Effector memory CD4-positive, alpha-beta T cell (primary cell): ENCODE data around the gene APPL1.

Experiments
- DNase-seq, 3 donors: peaks; one replicate each; pipeline ENCODE4 v3.0.0-alpha.2; 2020
- H3K27ac ChIP-seq: 2 replicates; pipeline ENCODE4 v1.7.0; 2013; ENCODE audit warnings: mild to moderate bottlenecking, low read length, moderate library complexity; ENCODE audit not compliant: insufficient read depth, poor library complexity, severe bottlenecking
- H3K27me3 ChIP-seq: replicated peaks from 2 replicates; pipeline ENCODE4 v1.7.0; 2013; ENCODE audit warnings: mild to moderate bottlenecking, low read length; ENCODE audit not compliant: insufficient read depth, control insufficient read depth, poor library complexity, severe bottlenecking
- H3K36me3 ChIP-seq: 2 replicates; pipeline ENCODE4 v1.7.0; 2013; ENCODE audit warnings: mild to moderate bottlenecking, low read length, moderate library complexity; ENCODE audit not compliant: control insufficient read depth, insufficient read depth
- H3K4me1 ChIP-seq: 2 replicates; pipeline ENCODE4 v1.7.0; 2013; ENCODE audit warnings: low read length, mild to moderate bottlenecking; ENCODE audit not compliant: control insufficient read depth, insufficient read depth, poor library complexity, severe bottlenecking
- H3K4me3 ChIP-seq: 2 replicates; pipeline ENCODE4 v1.7.0; 2013; ENCODE audit warnings: low read length, low read depth, mild to moderate bottlenecking; ENCODE audit not compliant: insufficient read depth, poor library complexity, severe bottlenecking
- H3K9me3 ChIP-seq: 2 replicates; pipeline ENCODE4 v1.7.0; 2013; ENCODE audit warnings: mild to moderate bottlenecking, low read length, moderate library complexity; ENCODE audit not compliant: control insufficient read depth

APPL1 gene

GRCh38 chr3:57261929-57262328, 34.4 kb downstream of the APPL1 start:
- H3K4me3 ChIP-seq, result no peak overlapping the region
- no peak overlapping the region for H3K27ac ChIP-seq
- peaks cover 37% of the 10 kb centered on the region for H3K36me3 ChIP-seq
- no peaks in the 10 kb centered on the region for H3K4me1 ChIP-seq
- no peaks in the 10 kb centered on the region for H3K9me3 ChIP-seq
- DNase-seq, result no peak
- H3K27me3 ChIP-seq, result no peaks in the 10 kb centered on the region

- Histone ChIP-seq H3K4me3 (no peak overlapping the region), H3K36me3 (peaks cover 21% of the 10 kb centered on the region), H3K27me3 (no peaks in the 10 kb centered on the region), H3K27ac (no peak overlapping the region), H3K4me1 (no peaks in the 10 kb centered on the region), H3K9me3 (no peaks in the 10 kb centered on the region)
- no peak for DNase-seq
Observed at GRCh38 chr3:57268416-57268815, 40.9 kb downstream of the APPL1 start.

GRCh38 chr3:57274845-57275244, 47.3 kb downstream of the APPL1 start:
- no peak overlapping the region for H3K27ac ChIP-seq
- no peak for DNase-seq
- no peaks in the 10 kb centered on the region for H3K27me3 ChIP-seq
- no peak overlapping the region for H3K4me3 ChIP-seq
- H3K4me1 ChIP-seq, result no peaks in the 10 kb centered on the region
- peaks cover 14% of the 10 kb centered on the region for H3K36me3 ChIP-seq
- H3K9me3 ChIP-seq, result no peaks in the 10 kb centered on the region

GRCh38 chr3:57275393-57275792, 47.9 kb downstream of the APPL1 start:
- H3K9me3 ChIP-seq, result no peaks in the 10 kb centered on the region
- H3K27ac ChIP-seq, result no peak overlapping the region
- DNase-seq, result no peak
- no peaks in the 10 kb centered on the region for H3K4me1 ChIP-seq
- H3K27me3 ChIP-seq, result no peaks in the 10 kb centered on the region
- H3K4me3 ChIP-seq, result no peak overlapping the region
- H3K36me3 ChIP-seq, result peaks cover 14% of the 10 kb centered on the region

GRCh38 chr3:57278237-57278636, 50.7 kb downstream of the APPL1 start:
- Histone ChIP-seq H3K9me3 (no peaks in the 10 kb centered on the region), H3K4me3 (no peak overlapping the region), H3K27me3 (no peaks in the 10 kb centered on the region), H3K4me1 (no peaks in the 10 kb centered on the region), H3K36me3 (peaks cover 3% of the 10 kb centered on the region), H3K27ac (no peak overlapping the region)
- DNase-seq, result no peak

GRCh38 chr3:57279685-57280084, 52.2 kb downstream of the APPL1 start:
- no peak overlapping the region for H3K4me3 ChIP-seq
- H3K27ac ChIP-seq, result no peak overlapping the region
- DNase-seq, result no peak
- H3K27me3 ChIP-seq, result no peaks in the 10 kb centered on the region
- no peaks in the 10 kb centered on the region for H3K36me3 ChIP-seq
- H3K9me3 ChIP-seq, result no peaks in the 10 kb centered on the region
- H3K4me1 ChIP-seq, result no peaks in the 10 kb centered on the region

- Histone ChIP-seq H3K27ac (no peak overlapping the region), H3K27me3 (no peaks in the 10 kb centered on the region), H3K4me3 (no peak overlapping the region), H3K9me3 (no peaks in the 10 kb centered on the region), H3K36me3 (no peaks in the 10 kb centered on the region), H3K4me1 (no peaks in the 10 kb centered on the region)
- no peak for DNase-seq
Observed at GRCh38 chr3:57281715-57282114, 54.2 kb downstream of the APPL1 start.

GRCh38 chr3:57283334-57283733, 55.8 kb downstream of the APPL1 start:
- H3K27me3 ChIP-seq, result no peaks in the 10 kb centered on the region
- H3K27ac ChIP-seq, result no peak overlapping the region
- H3K36me3 ChIP-seq, result no peaks in the 10 kb centered on the region
- H3K4me1 ChIP-seq, result no peaks in the 10 kb centered on the region
- no peak overlapping the region for H3K4me3 ChIP-seq
- DNase-seq, result no peak
- no peaks in the 10 kb centered on the region for H3K9me3 ChIP-seq

GRCh38 chr3:57287205-57287604, 59.7 kb downstream of the APPL1 start:
- Histone ChIP-seq H3K27me3 (no peaks in the 10 kb centered on the region), H3K9me3 (no peaks in the 10 kb centered on the region), H3K4me3 (no peak overlapping the region), H3K4me1 (no peaks in the 10 kb centered on the region), H3K27ac (no peak overlapping the region), H3K36me3 (no peaks in the 10 kb centered on the region)
- DNase-seq, result no peak

GRCh38 chr3:57288403-57288802, 60.9 kb downstream of the APPL1 start:
- Histone ChIP-seq H3K4me1 (no peaks in the 10 kb centered on the region), H3K36me3 (no peaks in the 10 kb centered on the region)
- no peak for DNase-seq

More at GRCh38 chr3:57288403-57288802, 60.9 kb downstream of the APPL1 start:
- Histone ChIP-seq H3K9me3 (no peaks in the 10 kb centered on the region), H3K27me3 (no peaks in the 10 kb centered on the region), H3K27ac (no peak overlapping the region), H3K4me3 (no peak overlapping the region)
